Activated CD8-positive, alpha-beta memory T cell treated with anti-CD3 and anti-CD28 coated beads, Interleukin-2, amount 10 ng/mL, durations not matched to agents 7 days and 5 days (primary cell): ENCODE data around the gene ATAD3B. TPM values are rescaled to one million over a fixed set of nuclear protein-coding genes. Genes with fewer than 3 reads are reported as not detected.
"Not testable (repeated sequence)": the region's sequence is repeated elsewhere in the genome, so short reads cannot be mapped to it uniquely, and the experiment has no call there.

Source experiments
- ATAC-seq: fragments of 150-1000 bp; cut with Tn5 transposase; one replicate; pipeline ENCODE4 v1.10.0; 2021; ENCODE audit warnings: moderate library complexity
- CTCF ChIA-PET: fragments of 350-600 bp; sonication (Branson Sonifier 250); formaldehyde crosslinking; loops from one replicate; lab custom pipeline; 2021; ENCODE audit warnings: antibody characterized with exemption; lab: Charles Lee
- DNase-seq: peaks from one replicate; pipeline ENCODE4 v3.0.0-alpha.2; 2020
- H3K27ac Mint-ChIP-seq: one replicate; pipeline ENCODE4 v1.8.0; 2021; ENCODE audit warnings: mild to moderate bottlenecking, mixed read lengths
- H3K27me3 Mint-ChIP-seq: one replicate; pipeline ENCODE4 v1.8.0; 2021; ENCODE audit warnings: mixed read lengths
- H3K36me3 Mint-ChIP-seq: one replicate; pipeline ENCODE4 v1.8.0; 2021; ENCODE audit warnings: mild to moderate bottlenecking, mixed read lengths
- H3K4me1 Mint-ChIP-seq: one replicate; pipeline ENCODE4 v1.8.0; 2021; ENCODE audit warnings: mixed read lengths
- H3K4me3 Mint-ChIP-seq: one replicate; pipeline ENCODE4 v1.8.0; 2021; ENCODE audit warnings: mild to moderate bottlenecking, moderate library complexity, mixed read lengths
- H3K9me3 Mint-ChIP-seq: one replicate; pipeline ENCODE4 v1.8.0; 2022; ENCODE audit warnings: low read depth, mixed read lengths
- total RNA-seq, 2 experiments: library from RNA; stranded (reverse); gene quantifications; one replicate each; pipeline ENCODE4 v1.2.3, GENCODE V29; 2021

The ATAD3B gene
- total RNA-seq, 2 experiments from 2014 or later = 46.5 to 63.3 TPM

DNA sequence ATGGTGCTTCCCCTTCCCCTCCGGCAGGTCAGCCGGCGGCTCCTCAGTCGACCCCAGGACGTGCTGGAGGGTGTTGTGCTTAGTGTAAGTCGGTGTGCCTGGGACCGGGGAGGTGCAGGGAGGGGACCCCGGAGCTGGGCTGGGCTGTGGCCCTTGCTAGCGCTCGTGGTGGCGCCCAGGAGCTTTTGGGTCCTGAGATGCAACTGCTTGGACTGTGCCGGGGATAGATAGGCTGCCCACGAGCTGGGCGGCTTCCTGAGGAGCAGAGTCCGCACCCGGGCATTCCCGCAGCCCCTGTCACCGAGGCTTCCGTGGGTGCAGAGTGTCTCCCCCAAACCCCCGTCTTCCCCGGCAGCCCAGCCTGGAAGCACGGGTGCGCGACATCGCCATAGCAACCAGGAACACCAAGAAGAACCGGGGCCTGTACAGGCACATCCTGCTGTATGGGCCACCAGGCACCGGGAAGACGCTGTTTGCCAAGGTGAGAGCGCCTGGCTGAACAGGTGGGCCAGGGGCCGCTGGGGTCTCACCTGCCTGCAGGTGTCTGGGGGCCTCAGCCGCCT, 14.3 kb downstream of the ATAD3B start:
- peaks cover 26% of the 10 kb centered on the region for H3K36me3 Mint-ChIP-seq
- H3K4me1 Mint-ChIP-seq, DNase-seq, H3K9me3 Mint-ChIP-seq, H3K4me3 Mint-ChIP-seq, ATAC-seq, H3K27ac Mint-ChIP-seq, CTCF ChIA-PET, H3K27me3 Mint-ChIP-seq: not testable (repeated sequence)

DNA sequence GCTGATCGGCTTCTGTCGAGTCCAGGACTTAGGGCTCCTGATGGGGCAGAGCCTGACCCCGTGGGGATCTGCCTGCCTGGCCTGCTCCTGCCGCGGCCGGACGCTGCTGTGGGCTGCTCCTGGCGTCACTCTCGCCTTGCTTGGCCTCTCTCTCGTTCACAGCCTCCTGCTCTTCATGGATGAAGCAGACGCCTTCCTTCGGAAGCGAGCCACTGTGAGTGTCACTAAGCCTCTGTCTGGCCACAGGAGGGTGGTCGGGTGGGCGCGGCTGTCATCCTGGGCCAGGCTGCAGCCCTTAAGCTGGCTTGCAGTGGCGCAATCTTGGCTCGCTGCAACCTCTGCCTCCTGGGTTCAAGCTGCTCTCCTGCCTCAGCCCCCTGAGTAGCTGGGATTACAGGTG, 16.1 kb downstream of the ATAD3B start:
- DNase-seq (no peak), ATAC-seq (no peak)
- Mint-ChIP-seq H3K27me3 (no peaks in the 10 kb centered on the region), H3K4me1 (no peaks in the 10 kb centered on the region), H3K36me3 (peaks cover 43% of the 10 kb centered on the region), H3K9me3 (no peaks in the 10 kb centered on the region), H3K4me3 (no peak overlapping the region), H3K27ac (no peak overlapping the region)
- CTCF ChIA-PET = no interaction called here

DNA sequence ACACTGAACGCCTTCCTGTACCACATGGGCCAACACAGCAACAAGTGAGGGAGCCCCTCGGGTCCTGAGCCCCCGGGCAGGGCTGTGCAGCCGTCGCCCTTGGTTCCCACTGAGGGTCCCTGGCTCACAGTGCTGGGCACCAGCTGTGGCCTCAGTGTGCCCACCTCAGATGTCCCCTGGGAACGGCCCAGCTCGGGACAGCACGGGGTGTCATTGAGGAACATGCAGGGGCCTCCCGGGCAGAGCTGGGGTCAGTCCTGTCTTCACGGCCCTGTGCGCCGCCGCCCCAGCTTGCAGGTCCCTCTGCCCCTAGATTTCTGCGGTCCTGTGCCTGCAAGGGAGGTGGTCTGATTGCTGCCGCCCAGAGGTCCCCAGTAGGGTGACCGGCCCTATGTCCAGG, 17.7 kb downstream of the ATAD3B start:
- no peak for DNase-seq
- CTCF ChIA-PET = no interaction called here
- Mint-ChIP-seq H3K27ac (no peak overlapping the region), H3K4me3 (no peak overlapping the region), H3K4me1 (no peaks in the 10 kb centered on the region), H3K9me3 (peaks cover 4% of the 10 kb centered on the region), H3K27me3 (no peaks in the 10 kb centered on the region), H3K36me3 (peaks cover 53% of the 10 kb centered on the region)
- ATAC-seq = no peak

DNA sequence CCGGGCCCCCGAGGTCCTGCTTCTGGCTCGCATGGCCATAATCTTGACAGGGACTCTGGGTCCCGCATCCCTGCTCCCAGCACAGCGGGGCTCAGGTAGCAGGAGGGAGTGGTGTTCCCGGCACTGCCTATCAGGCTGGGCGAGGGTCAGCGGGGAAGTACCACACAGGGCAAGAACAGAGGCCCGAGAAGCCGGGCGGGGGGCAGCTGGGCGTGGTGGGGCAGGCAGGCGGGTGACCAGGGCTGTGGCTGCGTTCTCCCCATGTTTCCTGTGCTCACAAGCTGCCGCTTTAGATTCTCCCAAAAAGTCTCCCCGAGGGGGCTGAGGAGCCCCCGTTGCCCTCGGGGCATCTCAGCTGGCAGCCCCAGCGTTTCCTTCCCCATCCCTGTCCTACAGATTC, 18.3 kb downstream of the ATAD3B start:
- H3K36me3 Mint-ChIP-seq = peaks cover 53% of the 10 kb centered on the region
- no peaks in the 10 kb centered on the region for H3K27me3 Mint-ChIP-seq
- H3K9me3 Mint-ChIP-seq = peaks cover 4% of the 10 kb centered on the region
- no peak for ATAC-seq
- CTCF ChIA-PET = no interaction called here
- no peaks in the 10 kb centered on the region for H3K4me1 Mint-ChIP-seq
- H3K4me3 Mint-ChIP-seq = no peak overlapping the region
- no peak overlapping the region for H3K27ac Mint-ChIP-seq
- DNase-seq = no peak

DNA sequence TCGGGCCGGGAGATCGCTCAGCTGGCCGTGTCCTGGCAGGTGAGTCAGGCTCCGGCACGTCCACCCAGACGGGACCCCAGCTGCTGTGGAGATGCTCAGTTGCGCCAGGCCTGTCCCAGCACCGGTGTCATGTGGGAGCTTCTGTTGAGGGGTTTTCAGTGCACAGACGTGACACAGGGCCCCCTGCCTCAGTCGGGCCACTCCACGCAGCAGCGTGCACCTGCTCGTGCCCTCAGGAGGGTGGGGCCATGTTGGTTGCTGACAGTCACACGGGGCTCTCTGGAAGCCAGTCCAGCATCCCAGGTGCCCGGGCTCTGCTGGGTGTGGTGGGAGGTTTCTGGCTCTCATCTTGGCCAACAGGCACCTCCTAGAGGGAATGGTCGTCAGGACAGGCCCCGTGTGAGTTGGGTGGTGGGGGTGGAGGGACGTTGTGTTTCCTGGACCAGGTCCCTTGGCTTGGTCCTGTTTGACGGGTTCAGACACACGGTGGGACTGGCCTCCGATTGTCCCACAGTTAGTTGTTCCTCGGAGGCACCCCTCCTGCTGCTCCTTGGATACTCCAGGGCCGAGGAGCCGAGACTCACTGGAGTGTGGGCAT, 19.2 kb downstream of the ATAD3B start:
- H3K27ac Mint-ChIP-seq = no peak overlapping the region
- H3K27me3 Mint-ChIP-seq = no peaks in the 10 kb centered on the region
- H3K4me1 Mint-ChIP-seq = no peaks in the 10 kb centered on the region
- H3K36me3 Mint-ChIP-seq = peaks cover 53% of the 10 kb centered on the region
- DNase-seq (no peak), ATAC-seq (no peak)
- H3K4me3 Mint-ChIP-seq = no peak overlapping the region
- H3K9me3 Mint-ChIP-seq = peaks cover 4% of the 10 kb centered on the region
- CTCF ChIA-PET = no interaction called here

DNA sequence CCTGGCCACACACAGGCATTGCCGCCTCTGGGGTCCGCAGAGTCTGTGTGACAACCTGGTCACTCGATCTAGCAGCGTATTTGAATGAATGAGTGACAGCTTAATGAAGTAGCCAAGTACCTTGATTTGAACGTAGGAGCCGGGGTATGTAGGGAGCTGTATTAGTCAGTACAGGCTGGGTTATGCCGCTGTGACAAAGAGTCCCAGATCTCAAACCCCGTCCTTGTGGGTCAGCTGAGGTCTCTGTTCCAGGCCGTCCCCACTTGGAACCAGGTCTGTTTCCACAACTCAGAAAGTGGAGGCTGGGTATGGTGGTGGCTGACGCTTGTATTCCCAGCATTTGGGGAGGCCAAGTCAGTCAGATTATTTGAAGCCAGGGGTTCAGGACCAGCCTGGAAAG, 20.0 kb downstream of the ATAD3B start:
- H3K27me3 Mint-ChIP-seq = no peaks in the 10 kb centered on the region
- no peak overlapping the region for H3K4me3 Mint-ChIP-seq
- peaks cover 4% of the 10 kb centered on the region for H3K9me3 Mint-ChIP-seq
- H3K36me3 Mint-ChIP-seq = peaks cover 53% of the 10 kb centered on the region
- CTCF ChIA-PET = interaction anchor here (1.4 kb wide), 1 partner anchor 13 kb away, joined by 5 read pairs; no protein-coding TSS in a partner anchor
- no peak for ATAC-seq
- no peak for DNase-seq
- H3K27ac Mint-ChIP-seq = no peak overlapping the region
- no peaks in the 10 kb centered on the region for H3K4me1 Mint-ChIP-seq

DNA sequence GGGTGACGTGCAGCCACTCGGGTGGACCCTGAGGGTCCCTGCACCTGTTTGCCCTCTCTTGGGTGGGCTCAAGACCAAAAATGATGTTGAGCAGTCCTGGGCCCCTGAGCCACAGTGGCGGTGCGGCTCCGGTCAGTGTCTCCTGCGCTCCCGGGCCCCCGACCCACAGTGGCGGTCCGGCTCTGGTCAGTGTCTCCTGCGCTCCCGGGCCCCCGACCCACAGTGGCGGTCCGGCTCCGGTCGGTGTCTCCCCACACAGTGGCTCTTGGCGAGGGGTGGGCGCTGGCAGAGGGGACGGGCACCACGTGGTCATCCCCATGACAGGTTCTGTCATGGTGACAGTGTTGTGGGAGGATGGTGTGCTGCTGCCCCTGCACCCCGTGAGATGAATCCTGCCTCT, 22.7 kb downstream of the ATAD3B start:
- H3K27me3 Mint-ChIP-seq, DNase-seq, H3K27ac Mint-ChIP-seq, H3K9me3 Mint-ChIP-seq, H3K4me1 Mint-ChIP-seq, CTCF ChIA-PET, H3K4me3 Mint-ChIP-seq, ATAC-seq: not testable (repeated sequence)
- H3K36me3 Mint-ChIP-seq = peaks cover 43% of the 10 kb centered on the region

DNA sequence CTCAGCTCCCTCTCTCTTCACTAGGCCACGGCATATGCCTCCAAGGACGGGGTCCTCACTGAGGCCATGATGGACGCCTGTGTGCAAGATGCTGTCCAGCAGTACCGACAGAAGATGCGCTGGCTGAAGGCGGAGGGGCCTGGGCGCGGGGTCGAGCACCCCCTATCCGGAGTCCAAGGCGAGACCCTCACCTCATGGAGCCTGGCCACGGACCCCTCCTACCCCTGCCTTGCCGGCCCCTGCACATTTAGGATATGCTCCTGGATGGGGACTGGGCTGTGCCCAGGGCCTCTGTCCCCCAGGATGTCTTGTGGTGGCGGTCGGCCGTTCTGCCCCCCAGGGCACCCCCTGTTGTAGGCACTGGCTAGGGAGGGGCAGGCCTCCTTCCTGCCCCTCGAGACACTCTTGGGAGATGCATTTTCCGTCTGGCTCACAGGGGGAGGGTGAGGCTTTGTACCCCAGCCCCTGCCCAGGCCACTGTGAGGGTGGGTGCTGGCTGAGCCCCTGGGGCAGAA, 24.0 kb downstream of the ATAD3B start:
- H3K36me3 Mint-ChIP-seq = peaks cover 32% of the 10 kb centered on the region
- H3K27ac Mint-ChIP-seq, H3K27me3 Mint-ChIP-seq, H3K4me1 Mint-ChIP-seq, CTCF ChIA-PET, H3K9me3 Mint-ChIP-seq, H3K4me3 Mint-ChIP-seq, DNase-seq, ATAC-seq: not testable (repeated sequence)

DNA sequence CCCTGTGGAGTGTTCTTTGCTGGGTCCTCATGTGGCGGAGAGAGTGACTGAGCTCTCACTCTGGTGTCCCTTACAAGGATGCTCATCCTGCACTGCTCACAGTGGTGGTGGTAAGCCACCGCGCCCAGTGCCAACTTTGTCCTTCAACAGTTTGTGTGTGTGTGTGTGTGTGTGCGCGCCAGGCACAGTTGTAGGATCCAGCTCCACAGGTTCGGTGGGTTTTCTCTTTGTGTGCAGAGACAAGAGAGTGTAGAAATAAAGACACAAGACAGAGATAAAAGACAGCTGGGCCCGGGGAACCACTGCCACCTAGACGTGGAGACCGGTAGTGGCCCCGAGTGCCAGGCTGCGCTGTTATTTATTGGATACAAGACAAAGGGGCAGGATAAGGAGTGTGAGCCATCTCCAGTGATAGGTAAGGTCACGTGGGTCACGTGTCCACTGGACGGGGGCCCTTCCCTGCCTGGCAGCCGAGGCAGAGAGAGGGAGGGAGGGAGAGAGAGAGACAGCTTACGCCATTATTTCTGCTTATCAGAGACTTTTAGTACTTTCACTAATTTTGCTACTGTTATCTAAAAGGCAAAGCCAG, 33.3 kb downstream of the ATAD3B start:
- not testable (repeated sequence) for H3K27me3 Mint-ChIP-seq, H3K9me3 Mint-ChIP-seq, H3K36me3 Mint-ChIP-seq
- CTCF ChIA-PET = interaction anchor here (0.9 to 1.9 kb wide), 9 partner anchors 13 to 199 kb away, joined by 3 to 11 read pairs (median 4); partner anchors contain the start of gene AURKAIP1
- Mint-ChIP-seq H3K4me1 (peaks cover 24% of the 10 kb centered on the region), H3K4me3 (peak overlapping the region; percentile 60), H3K27ac (peak overlapping the region; percentile 92)
- DNase-seq (peak; percentile 85), ATAC-seq (peak; percentile 71)

DNA sequence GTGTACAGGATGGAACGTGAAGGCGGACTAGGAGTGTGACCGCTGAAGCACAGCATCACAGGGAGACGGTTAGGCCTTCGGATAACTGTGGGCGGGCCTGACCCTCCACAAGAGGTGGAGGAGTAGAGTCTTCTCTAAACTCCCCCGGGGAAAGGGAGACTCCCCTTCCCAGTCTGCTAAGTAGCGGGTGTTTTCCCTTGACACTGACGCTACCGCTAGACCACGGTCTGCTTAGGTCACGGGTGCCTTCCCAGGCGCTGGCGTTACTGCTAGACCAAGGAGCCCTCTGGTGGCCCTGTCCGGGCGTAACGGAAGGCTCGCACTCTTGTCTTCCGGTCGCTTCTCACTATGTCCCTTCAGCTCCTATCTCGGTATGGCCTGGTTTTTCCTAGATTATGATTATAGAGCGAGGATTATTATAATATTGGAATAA, 33.8 kb downstream of the ATAD3B start:
- H3K36me3 Mint-ChIP-seq, H3K9me3 Mint-ChIP-seq, H3K27me3 Mint-ChIP-seq: not testable (repeated sequence)
- ATAC-seq (peak; percentile 52), DNase-seq (peak; percentile 59)
- H3K4me3 Mint-ChIP-seq = peak overlapping the region; percentile 60
- CTCF ChIA-PET = interaction anchor here (0.6 to 1.9 kb wide), 9 partner anchors 13 to 442 kb away, joined by 3 to 11 read pairs (median 4); partner anchors contain the start of gene AURKAIP1
- H3K27ac Mint-ChIP-seq = peak overlapping the region; percentile 92
- peaks cover 24% of the 10 kb centered on the region for H3K4me1 Mint-ChIP-seq

DNA sequence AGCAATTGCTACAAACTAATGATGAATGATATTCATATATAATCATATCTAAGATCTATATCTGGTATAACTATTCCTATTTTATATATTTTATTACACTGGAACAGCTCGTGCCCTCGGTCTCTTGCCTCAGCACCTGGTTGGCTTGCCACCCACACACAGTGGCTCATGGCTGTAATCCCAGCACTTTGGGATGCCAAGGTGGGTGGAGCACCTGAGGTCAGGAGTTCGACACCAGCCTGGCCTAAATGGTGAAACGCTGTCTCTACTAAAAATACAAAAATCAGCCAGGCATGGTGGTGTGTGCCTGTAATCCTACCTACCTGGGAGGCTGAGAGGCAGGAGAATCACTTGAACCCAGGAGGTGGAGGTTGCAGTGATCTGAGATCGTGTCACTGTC, 34.2 kb downstream of the ATAD3B start:
- not testable (repeated sequence) for H3K9me3 Mint-ChIP-seq, H3K36me3 Mint-ChIP-seq, H3K27me3 Mint-ChIP-seq, ATAC-seq, H3K4me3 Mint-ChIP-seq, DNase-seq
- Mint-ChIP-seq H3K4me1 (peaks cover 25% of the 10 kb centered on the region), H3K27ac (peak overlapping the region; percentile 92)
- CTCF ChIA-PET = interaction anchor here (0.6 to 1.9 kb wide), 4 partner anchors 63 to 442 kb away, joined by 3 to 11 read pairs (median 3); no protein-coding TSS in a partner anchor

DNA sequence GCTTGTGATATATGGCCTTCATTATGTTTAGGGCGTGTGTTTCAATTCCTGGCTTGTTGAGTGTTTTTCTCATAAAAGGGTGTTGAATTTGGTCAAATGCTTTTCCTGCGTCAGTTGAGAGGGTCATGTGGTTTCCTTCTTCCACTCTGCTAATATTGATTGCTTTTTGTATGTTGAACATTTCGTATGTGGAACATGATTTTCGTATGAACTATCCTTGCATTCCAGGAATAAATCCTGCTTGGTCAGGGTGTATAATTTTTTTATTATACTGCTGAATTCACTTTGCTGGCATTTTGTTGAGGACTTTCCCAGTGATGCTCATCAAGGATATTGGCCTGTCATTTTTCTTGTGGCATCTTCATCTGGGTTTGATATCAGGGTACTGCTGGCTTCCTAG, 35.7 kb downstream of the ATAD3B start:
- CTCF ChIA-PET = no interaction called here
- no peaks in the 10 kb centered on the region for H3K9me3 Mint-ChIP-seq
- H3K4me3 Mint-ChIP-seq = no peak overlapping the region
- no peaks in the 10 kb centered on the region for H3K36me3 Mint-ChIP-seq
- no peak for DNase-seq
- no peaks in the 10 kb centered on the region for H3K27me3 Mint-ChIP-seq
- H3K4me1 Mint-ChIP-seq = peaks cover 30% of the 10 kb centered on the region
- no peak overlapping the region for H3K27ac Mint-ChIP-seq
- no peak for ATAC-seq

DNA sequence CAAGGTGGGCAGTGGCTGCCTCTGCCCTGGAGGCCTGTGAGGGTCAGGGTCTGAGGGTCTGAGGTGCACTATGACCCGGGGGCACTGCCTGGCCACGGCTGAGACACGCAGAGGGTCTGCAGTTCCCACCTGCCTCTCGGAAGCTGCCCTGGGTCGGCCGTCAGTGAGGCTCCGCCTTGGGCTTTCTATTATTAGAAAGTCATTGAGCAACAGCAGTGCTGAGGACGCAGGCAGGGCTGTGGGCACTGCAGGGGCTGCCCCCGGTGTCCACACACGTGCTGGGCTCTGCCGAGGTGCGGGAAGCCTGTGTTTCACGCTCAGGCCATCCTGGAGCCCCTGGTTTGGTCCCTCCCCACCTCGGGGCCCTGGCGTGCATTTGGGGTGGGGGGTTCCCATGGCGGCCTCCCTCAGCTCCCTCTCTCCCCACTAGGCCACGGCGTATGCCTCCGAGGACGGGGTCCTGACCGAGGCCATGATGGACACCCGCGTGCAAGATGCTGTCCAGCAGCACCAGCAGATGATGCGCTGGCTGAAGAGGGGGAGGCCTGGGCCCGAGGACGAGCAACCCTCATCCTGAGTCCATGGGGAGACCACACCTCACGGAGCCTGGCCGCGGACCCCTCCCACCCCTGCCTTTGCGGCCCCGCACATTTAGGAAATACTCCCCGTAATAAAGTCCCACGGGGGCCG, 37.4 kb downstream of the ATAD3B start:
- H3K36me3 Mint-ChIP-seq, H3K27ac Mint-ChIP-seq, CTCF ChIA-PET, DNase-seq, ATAC-seq, H3K27me3 Mint-ChIP-seq, H3K9me3 Mint-ChIP-seq, H3K4me3 Mint-ChIP-seq: not testable (repeated sequence)
- peaks cover 35% of the 10 kb centered on the region for H3K4me1 Mint-ChIP-seq
